Measurements from ENCODE around the gene ATP5PB. TPM values are rescaled to one million over a fixed set of nuclear protein-coding genes. Genes with fewer than 3 reads are reported as not detected.

The ATP5PB gene
- total RNA-seq, 4 donors from 2014 or later = 60.3 to 334 (median 211) TPM

GRCh38 chr1:111474106-111474505, 24.8 kb downstream of the ATP5PB start:
- peak overlapping the region in 1 of 4 donors; percentile 24 for H3K4me3 ChIP-seq
- DNase-seq = no peak
- in situ Hi-C loops (cut with MboI; ENCODE audit: low pct_ligation_motif_present in 1 of 4, low pct_unique_long_range_greater_than_20kb in 1 of 4, low sequenced_read_pairs in 3 of 4) (no loop called here), intact Hi-C loops (cut with DNase I; ENCODE audit: low total_unique reads) (no loop called here)
- TF ChIP-seq EP300 (IDR thresholded peaks at IDR 0.05; ENCODE audit: low read depth) = no peak
- peak overlapping the region; percentile 14 to 60 (median 50) for H3K27ac ChIP-seq
- WGBS, 2 donors (ENCODE audit: low coverage in 1 of 2) = 71 to 74% methylated on average over 5 of the region's 5 CpGs
- H3K4me1 ChIP-seq = peaks cover 0 to 8% (median 0%) of the 10 kb centered on the region in 4 donors
- peaks cover 0 to 4% (median 0%) of the 10 kb centered on the region in 4 donors for H3K36me3 ChIP-seq
- H3K27me3 ChIP-seq = no peaks in the 10 kb centered on the region
- H3K9me3 ChIP-seq = no peaks in the 10 kb centered on the region

DNA sequence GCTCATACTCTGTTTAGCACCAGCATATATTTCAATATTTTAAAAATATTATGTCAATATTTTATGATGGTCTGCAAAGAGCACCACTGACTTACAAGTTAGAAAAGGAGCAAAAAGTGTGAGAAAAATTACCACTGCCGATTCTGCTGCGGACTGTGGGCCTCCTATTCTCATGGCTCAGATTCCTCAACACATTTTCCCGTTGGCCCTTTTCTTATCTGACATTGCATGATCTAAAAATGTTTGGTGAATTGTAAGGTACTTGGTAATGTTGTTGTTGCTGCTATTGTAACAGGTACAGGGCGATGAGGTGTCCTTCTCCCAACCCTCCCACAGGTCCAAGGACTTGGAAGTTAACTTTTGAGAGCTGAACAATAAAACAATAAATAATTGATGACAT, 25.3 kb downstream of the ATP5PB start:
- TF ChIP-seq POLR2AphosphoS5 (IDR thresholded peaks at IDR 0.05) (no peak), POLR2A (IDR thresholded peaks at IDR 0.05) (no peak), EP300 (IDR thresholded peaks at IDR 0.05; ENCODE audit: low read depth) (no peak), CTCF (IDR thresholded peaks at IDR 0.05) (no peak)
- no peak for DNase-seq
- H3K27me3 ChIP-seq = no peaks in the 10 kb centered on the region
- in situ Hi-C loops (cut with MboI; ENCODE audit: low pct_ligation_motif_present in 1 of 4, low pct_unique_long_range_greater_than_20kb in 1 of 4, low sequenced_read_pairs in 3 of 4) (no loop called here), intact Hi-C loops (cut with DNase I; ENCODE audit: low total_unique reads) (no loop called here)
- H3K36me3 ChIP-seq = peaks cover 0 to 1% (median 0%) of the 10 kb centered on the region in 4 donors
- H3K4me3 ChIP-seq = peak overlapping the region in 1 of 4 donors; percentile 24
- H3K9me3 ChIP-seq = no peaks in the 10 kb centered on the region
- 88 to 89% methylated on average over 4 of the region's 4 CpGs for WGBS, 2 donors (ENCODE audit: low coverage in 1 of 2)
- peak overlapping the region; percentile 14 to 60 (median 50) for H3K27ac ChIP-seq
- H3K4me1 ChIP-seq = peaks cover 0 to 8% (median 0%) of the 10 kb centered on the region in 4 donors

DNA sequence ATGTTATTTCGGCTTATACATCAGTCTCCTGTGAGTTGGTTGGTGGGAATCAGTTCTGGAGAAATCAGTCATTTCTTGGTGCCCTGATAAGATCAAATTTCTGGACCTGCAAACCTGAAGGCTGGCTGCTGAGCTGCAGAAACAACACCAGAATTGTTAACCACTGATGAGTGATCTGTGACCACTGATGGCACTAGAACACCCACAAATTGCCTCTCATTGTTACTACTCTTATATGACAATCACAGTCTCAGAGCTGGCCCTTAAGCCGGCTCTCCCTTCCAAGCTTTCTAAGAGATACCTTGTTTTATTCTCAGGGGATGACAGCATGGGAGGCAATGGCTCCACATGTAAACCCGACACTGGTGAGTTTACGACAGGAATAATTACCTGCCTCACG, 26.4 kb downstream of the ATP5PB start:
- in situ Hi-C loops (cut with MboI; ENCODE audit: low pct_ligation_motif_present in 1 of 4, low pct_unique_long_range_greater_than_20kb in 1 of 4, low sequenced_read_pairs in 3 of 4) (loop anchor here in 2 of 4 donors (25.0 kb wide), 2 partner anchors 262 to 887 kb away; partner anchors contain the start of gene INKA2 (in 1 of the 2)), intact Hi-C loops (cut with DNase I; ENCODE audit: low total_unique reads) (no loop called here)
- H3K4me3 ChIP-seq = no peak overlapping the region
- H3K4me1 ChIP-seq = peaks cover 0 to 8% (median 0%) of the 10 kb centered on the region in 4 donors
- no peak for DNase-seq
- no peaks in the 10 kb centered on the region for H3K9me3 ChIP-seq
- H3K27ac ChIP-seq = peak overlapping the region in 3 of 4 donors; percentile 13 to 43 (median 29)
- no peak for TF ChIP-seq POLR2AphosphoS5 (IDR thresholded peaks at IDR 0.05)
- TF ChIP-seq CTCF (IDR thresholded peaks at IDR 0.05) = no peak
- TF ChIP-seq POLR2A (IDR thresholded peaks at IDR 0.05) = no peak
- TF ChIP-seq EP300 (IDR thresholded peaks at IDR 0.05; ENCODE audit: low read depth) = no peak
- H3K27me3 ChIP-seq = no peaks in the 10 kb centered on the region
- WGBS, 2 donors (ENCODE audit: low coverage in 1 of 2) = 73 to 81% methylated on average over 2 to 5 of the region's 5 CpGs
- no peaks in the 10 kb centered on the region for H3K36me3 ChIP-seq

- intact Hi-C loops (cut with DNase I; ENCODE audit: low total_unique reads) (no loop called here), in situ Hi-C loops (cut with MboI; ENCODE audit: low pct_ligation_motif_present in 1 of 4, low pct_unique_long_range_greater_than_20kb in 1 of 4, low sequenced_read_pairs in 3 of 4) (loop anchor here in 2 of 4 donors (25.0 kb wide), 2 partner anchors 261 to 886 kb away; partner anchors contain the start of gene INKA2 (in 1 of the 2))
- no peaks in the 10 kb centered on the region for H3K9me3 ChIP-seq
- H3K27ac ChIP-seq = peak overlapping the region; percentile 5 to 43 (median 21)
- TF ChIP-seq CTCF (IDR thresholded peaks at IDR 0.05) = no peak
- no peak for TF ChIP-seq POLR2A (IDR thresholded peaks at IDR 0.05)
- H3K4me1 ChIP-seq = peaks cover 0 to 8% (median 0%) of the 10 kb centered on the region in 4 donors
- DNase-seq = no peak
- no peaks in the 10 kb centered on the region for H3K27me3 ChIP-seq
- H3K4me3 ChIP-seq = no peak overlapping the region
- no peaks in the 10 kb centered on the region for H3K36me3 ChIP-seq
These were observed 26.9 kb downstream of the ATP5PB start for GRCh38 chr1:111476214-111476613.

Data from transverse colon (tissue), 4 donors.